ENCODE measurements around the gene MS4A12.
"Not testable (repeated sequence)": the region's sequence is repeated elsewhere in the genome, so short reads cannot be mapped to it uniquely, and the experiment has no call there.

Gene MS4A12

GRCh38 chr11:60538627-60539026, 46.0 kb downstream of the MS4A12 start:
- not testable (repeated sequence) for H3K4me1 ChIP-seq (ENCODE audit: control insufficient read depth, insufficient read depth, low read length)

GRCh38 chr11:60544077-60544476, 51.5 kb downstream of the MS4A12 start:
- WGBS, 2 experiments = 91 to 94% methylated on average over 5 of the region's 5 CpGs
- H3K9me3 ChIP-seq (ENCODE audit: control insufficient read depth, low read length) = no peaks in the 10 kb centered on the region
- H3K27me3 ChIP-seq (ENCODE audit: control insufficient read depth, insufficient read depth, low read length, poor library complexity, severe bottlenecking) = no peaks in the 10 kb centered on the region
- no peaks in the 10 kb centered on the region for H3K36me3 ChIP-seq (ENCODE audit: control insufficient read depth, insufficient read depth, low read length)
- no peak overlapping the region for H3K4me3 ChIP-seq (ENCODE audit: insufficient read depth, low read depth, low read length)
- H3K4me1 ChIP-seq (ENCODE audit: control insufficient read depth, insufficient read depth, low read length) = no peaks in the 10 kb centered on the region
- no peak overlapping the region for H3K27ac ChIP-seq (ENCODE audit: insufficient read depth, low read depth, low read length, poor library complexity, severe bottlenecking)

More at GRCh38 chr11:60538627-60539026, 46.0 kb downstream of the MS4A12 start:
- H3K4me3 ChIP-seq (ENCODE audit: insufficient read depth, low read depth, low read length); H3K36me3 ChIP-seq (ENCODE audit: control insufficient read depth, insufficient read depth, low read length); H3K9me3 ChIP-seq (ENCODE audit: control insufficient read depth, low read length); H3K27ac ChIP-seq (ENCODE audit: insufficient read depth, low read depth, low read length, poor library complexity, severe bottlenecking); H3K27me3 ChIP-seq (ENCODE audit: control insufficient read depth, insufficient read depth, low read length, poor library complexity, severe bottlenecking): not testable (repeated sequence)
